ENCODE data around the gene TAS1R3.

Gene TAS1R3

GRCh38 chr1:1295154-1295923 lies 35.7 kb upstream of the TAS1R3 start:
- no peak for DNase-seq (ENCODE audit: low read depth, low spot score)

DNA sequence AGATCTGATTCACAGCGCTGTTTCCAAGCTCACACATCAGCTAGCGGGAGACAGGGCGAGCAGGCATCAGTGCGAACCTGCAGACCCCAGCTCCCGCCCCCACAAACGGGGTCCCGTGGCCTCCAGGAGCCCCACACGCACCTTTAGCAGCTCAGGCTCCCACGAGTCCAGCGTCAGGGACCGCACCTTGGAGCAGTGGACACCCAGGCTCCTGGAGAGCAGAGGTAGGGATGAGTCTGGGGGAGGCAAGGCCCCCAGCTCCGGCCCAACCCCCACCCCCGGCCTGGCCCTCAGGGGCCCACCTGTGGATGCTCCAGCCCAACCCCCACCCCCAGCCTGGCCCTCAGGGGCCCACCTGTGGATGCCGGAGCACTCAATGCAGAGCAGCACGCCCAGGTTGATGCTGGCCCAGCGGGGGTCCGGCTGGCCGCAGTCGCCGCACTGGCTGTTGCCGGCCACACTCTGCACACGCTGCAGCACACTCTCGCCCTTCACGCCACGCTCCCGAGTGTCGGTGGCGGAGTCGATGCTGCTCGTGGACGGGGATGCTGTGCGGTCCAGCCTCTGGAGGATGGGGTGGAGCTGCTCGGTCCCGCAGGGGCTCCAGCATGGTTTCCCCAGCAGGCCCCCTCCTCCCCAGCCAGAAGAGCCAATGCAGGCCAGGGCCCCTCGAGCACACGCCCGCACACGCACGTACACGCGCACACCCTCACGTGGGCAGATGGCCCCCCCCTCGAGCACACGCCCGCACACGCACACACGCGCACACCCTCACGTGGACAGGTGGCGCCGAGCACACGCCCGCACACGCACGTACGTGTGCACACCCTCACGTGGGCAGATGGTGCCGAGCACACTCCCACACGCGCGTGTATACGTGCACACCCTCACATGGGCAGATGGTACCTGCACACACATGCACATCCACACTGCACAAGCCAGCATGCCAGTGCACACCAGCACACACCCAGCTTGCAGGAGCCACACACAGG lies 34.7 kb upstream of the TAS1R3 start:
- no peak for DNase-seq (ENCODE audit: low read depth, low spot score)

- no peak for DNase-seq (ENCODE audit: low read depth, low spot score)
These were observed 33.2 kb upstream of the TAS1R3 start for GRCh38 chr1:1297802-1298424.

DNA sequence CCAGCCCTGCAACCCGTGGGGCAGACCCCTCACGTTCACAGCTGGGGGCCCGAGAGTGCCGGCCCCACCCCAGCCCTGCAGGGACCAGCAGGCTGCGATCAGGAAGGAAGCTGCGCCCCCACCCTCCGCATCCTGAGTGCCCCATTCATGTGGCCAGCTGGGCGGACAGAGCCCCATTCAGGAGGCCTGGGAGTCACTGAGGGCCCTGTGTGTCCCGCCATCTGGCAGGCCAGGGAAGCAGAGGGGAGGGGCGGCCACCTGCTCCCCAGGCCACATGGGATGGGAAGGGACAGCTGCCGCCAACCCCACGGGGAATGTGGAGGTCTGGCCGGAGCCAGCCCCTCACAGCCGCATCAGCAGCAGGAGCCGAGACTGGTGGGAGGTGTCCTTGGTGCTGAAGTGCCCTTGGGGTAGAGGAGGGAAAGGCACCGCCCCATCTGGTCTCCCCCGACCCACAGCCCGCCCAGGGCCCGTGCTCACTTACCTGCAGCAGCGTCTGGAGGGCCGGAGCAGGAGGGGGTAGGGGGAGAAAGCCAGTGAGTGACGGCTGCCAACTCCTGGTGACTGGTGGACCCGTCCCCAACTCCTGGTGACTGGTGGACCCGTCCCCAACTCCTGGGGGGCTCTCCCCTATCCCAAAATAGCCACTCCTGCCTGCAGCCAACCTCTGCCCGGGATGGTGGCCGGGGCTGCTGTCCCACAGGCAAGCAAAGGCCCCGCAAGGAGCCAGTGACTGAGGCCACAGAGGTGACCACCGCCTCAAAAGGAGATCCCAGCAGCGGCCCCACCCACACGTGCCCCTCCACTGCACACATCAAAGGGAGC lies 32.0 kb upstream of the TAS1R3 start:
- no peak for DNase-seq (ENCODE audit: low read depth, low spot score)

DNA sequence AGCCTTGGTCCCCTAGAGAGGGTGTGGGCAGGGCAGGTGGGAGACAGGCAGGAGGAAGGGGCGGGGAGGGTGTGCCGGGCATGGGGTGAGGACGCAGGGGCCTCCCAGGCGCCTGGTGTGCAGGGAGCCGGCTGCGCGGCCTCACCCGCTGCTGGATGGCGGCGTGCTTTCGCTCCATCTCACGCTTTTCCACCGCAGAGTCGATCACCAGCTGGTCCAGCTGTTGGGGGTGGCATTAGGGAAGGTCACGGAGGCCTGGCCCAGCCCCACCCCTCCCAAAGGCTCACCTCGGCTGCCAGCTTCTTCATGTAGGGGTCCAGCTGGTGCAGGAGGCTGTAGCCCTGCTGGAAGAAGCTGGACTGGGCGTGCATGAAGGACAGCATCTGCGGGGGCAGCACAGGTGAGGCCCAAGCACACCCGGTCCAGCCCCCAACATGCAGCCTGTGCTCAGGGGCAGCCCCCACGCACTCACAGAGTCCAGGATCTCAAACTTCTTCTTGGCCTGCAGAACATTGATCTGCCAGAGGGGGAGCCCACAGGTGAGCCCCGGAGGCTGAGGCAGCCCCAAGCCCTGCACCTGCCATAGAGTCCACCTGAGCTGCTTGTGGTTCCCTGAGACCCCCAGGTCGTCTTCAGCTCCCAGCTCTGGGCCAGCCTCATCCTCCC lies 31.3 kb upstream of the TAS1R3 start:
- DNase-seq (ENCODE audit: low read depth, low spot score), result no peak

DNA sequence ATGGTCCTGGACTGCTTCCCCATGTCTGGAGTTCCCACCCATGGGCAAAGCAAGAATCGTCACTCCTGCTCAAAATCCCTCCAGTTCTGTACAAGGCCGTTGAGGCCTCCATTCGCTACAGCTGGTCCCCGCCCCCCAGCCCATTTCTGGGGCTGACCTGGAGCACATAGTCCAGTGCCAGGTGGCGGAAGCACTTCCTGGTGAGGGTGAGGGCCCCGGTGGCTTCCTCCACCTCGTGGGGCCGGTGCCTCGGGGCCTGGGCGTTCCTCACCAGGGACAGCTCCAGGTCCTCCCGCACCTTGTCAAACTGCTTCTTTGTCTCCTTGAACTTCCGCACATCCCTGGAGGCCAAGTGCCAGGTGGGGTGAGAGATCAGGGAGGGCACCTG lies 30.7 kb upstream of the TAS1R3 start:
- DNase-seq (ENCODE audit: low read depth, low spot score), result no peak

- no peak for DNase-seq (ENCODE audit: low read depth, low spot score)
These were observed 29.1 kb upstream of the TAS1R3 start for GRCh38 chr1:1302006-1302430.

- DNase-seq (ENCODE audit: low read depth, low spot score), result no peak
These were observed 28.1 kb upstream of the TAS1R3 start for GRCh38 chr1:1302951-1303509.

DNA sequence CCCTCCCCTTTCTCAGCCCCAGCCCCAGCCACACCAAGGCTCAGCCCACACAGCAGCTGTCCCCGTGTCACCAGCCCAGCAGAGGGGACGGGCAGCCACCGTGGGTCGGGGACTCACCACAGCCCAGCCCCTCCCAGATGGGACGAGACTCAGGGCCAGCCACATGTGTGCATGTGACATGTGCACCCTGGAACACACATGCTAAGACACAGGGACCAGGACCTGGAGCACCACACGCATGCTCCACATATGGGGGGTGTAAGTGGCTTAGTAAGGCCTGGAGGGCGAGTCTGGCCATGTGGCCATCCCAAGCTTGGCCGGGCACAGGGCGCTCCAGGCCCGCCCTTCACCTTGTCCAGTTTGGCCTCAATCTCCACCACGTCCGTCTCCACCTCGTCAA lies 27.3 kb upstream of the TAS1R3 start:
- DNase-seq (ENCODE audit: low read depth, low spot score), result no peak

DNA sequence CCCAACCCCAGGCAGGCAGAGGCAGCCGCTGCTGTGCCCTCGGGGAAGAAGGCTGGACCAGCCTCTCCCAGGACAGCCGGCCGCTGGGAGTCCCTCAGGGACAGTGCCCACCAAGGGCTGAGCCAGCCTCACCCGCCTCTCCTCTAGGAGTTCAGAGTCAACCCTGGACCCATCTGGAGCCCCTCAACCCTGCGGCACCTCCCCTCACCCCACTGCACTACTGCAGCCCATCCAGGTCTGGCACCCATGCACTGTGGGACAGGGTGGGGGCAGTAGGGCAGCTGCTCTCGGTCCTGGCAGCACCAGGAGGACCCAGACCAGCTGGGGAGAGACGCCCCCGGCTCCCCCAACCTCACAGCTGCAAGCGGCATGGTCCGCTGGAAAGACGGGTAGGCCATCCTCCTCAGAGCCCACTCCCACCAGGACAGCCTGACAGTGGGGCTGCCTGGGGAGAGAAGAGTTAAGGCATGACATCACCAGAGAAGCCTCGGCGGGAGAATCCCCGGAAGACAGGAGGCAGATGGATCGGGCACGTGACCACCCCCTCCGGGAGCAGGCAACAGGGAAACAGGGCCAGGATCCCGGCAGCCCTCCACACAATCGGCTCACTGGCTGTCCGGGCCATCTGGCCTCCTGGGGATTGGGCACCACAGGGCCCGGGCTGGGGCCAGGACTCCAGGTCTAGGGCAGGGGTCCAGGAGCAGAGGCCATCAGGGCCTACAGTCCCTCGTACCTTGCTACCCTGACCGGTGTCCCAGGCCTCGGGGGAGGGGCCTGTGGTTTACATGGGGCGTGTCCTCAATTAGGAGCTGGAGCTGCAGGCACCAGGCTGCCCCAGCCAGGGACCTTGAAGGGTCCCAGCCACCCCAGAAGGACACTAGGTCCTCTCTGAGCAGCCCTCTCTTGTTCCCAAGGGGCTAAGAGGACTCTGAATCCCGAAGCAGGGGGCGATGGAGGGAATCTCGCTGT lies 26.5 kb upstream of the TAS1R3 start:
- peak; percentile 42 for DNase-seq (ENCODE audit: low read depth, low spot score)

GRCh38 chr1:1305300-1306069 lies 25.6 kb upstream of the TAS1R3 start:
- DNase-seq (ENCODE audit: low read depth, low spot score), result no peak

DNA sequence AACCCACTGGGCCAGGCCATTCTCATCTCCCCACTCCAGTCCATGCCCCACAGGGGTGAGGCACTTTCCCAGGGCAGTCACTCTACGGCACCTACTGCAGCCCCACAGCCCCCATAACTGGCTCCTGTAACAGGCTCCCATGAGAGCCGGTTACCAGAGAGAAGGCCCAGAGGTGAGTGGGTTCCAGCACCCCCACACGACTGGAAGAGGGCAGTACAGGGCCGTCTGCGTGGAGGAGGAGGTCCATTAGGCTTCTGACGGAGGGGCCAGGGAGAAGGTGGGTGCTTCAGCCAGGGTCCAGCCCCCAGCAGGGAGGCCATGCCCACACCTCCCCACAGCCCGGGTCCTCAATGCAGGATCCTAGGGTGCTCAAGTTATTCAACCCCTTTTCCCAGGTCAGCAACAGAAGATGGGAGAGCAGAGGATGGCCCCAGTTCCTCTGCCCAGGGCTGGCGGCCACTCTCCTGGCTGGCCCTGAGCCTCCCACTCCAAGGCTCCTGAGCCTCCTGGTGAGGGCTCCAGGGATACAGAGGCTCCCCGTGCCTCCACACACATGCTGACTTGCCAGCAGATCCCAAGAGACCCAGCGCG lies 24.9 kb upstream of the TAS1R3 start:
- DNase-seq (ENCODE audit: low read depth, low spot score), result no peak

DNA sequence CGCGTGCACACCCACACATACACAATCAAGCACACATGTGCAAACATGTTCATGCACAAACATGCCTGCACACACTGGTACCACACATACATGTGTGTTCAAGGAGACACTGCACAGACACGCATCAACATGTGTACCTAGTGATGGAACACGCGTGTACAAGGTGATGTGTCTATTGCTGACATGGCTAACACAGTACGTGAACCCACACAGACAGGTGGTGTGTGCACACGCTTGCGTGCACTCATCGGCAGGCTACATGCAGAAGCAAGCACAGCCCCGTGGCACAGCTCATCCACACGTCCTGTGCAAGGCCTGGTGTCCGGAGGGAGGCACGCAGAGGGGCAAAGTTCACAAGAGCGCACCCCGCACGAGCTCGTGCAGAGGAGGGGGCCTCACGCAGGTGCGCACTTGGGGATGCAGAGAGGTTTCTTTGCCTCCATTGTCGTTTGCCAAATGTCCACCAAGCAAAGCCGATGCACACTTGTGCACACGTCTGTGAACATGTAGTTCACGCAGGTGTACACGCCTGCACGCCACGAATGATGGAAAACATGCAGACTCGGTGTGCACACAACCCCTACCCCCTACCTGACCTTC lies 24.3 kb upstream of the TAS1R3 start:
- no peak for DNase-seq (ENCODE audit: low read depth, low spot score)

GRCh38 chr1:1307261-1307922 lies 23.7 kb upstream of the TAS1R3 start:
- no peak for DNase-seq (ENCODE audit: low read depth, low spot score)

- DNase-seq (ENCODE audit: low read depth, low spot score), result peak; percentile 85
These were observed 22.9 kb upstream of the TAS1R3 start, which contains the start of the genes ACAP3 and PUSL1 for GRCh38 chr1:1307923-1308755. Gene ACAP3 (minus strand): TSS chr1:1307930. CDS start chr1:1307815, 115 bp downstream. Gene PUSL1 (plus strand): TSS chr1:1308597. CDS start chr1:1308644, 47 bp downstream.

GRCh38 chr1:1308756-1309250 lies 22.3 kb upstream of the TAS1R3 start:
- no peak for DNase-seq (ENCODE audit: low read depth, low spot score)

Measured in brain pericyte (primary cell).